Nephron progenitor cell (in vitro differentiated cells): ENCODE results near the gene CAMKMT.

ENCODE experiments used
- DNase-seq: peaks from one replicate; pipeline ENCODE4 v3.0.0; 2021
- H3K27ac Mint-ChIP-seq: 2 replicates; pipeline ENCODE4 v1.8.0; 2021; ENCODE audit warnings: mild to moderate bottlenecking, moderate library complexity, mixed read lengths
- H3K27me3 Mint-ChIP-seq: 2 replicates; pipeline ENCODE4 v1.8.0; 2021; ENCODE audit warnings: mild to moderate bottlenecking, low read depth, mixed read lengths; ENCODE audit not compliant: poor library complexity
- H3K36me3 Mint-ChIP-seq: 2 replicates; pipeline ENCODE4 v1.8.0; 2021; ENCODE audit warnings: low read depth, mixed read lengths
- H3K4me1 Mint-ChIP-seq: 2 replicates; pipeline ENCODE4 v1.8.0; 2021; ENCODE audit warnings: mixed read lengths
- H3K4me3 Mint-ChIP-seq: 2 replicates; pipeline ENCODE4 v1.8.0; 2021; ENCODE audit warnings: mild to moderate bottlenecking, moderate library complexity, mixed read lengths
- H3K9me3 Mint-ChIP-seq: 2 replicates; pipeline ENCODE4 v1.8.0; 2021; ENCODE audit warnings: mild to moderate bottlenecking, moderate library complexity, mixed read lengths
- TF ChIP-seq, protein P1 (sequence below): fragments of 200-600 bp; sonication (generic); IDR thresholded peaks from 2 replicates; pipeline ENCODE4 v1.5.0; 2021; ENCODE audit warnings: antibody characterized with exemption

The CAMKMT gene

GRCh38 chr2:44462934-44463849 is 101.4 kb downstream of the CAMKMT start:
- H3K4me1 Mint-ChIP-seq: no peaks in the 10 kb centered on the region
- peaks cover 4% of the 10 kb centered on the region for H3K27me3 Mint-ChIP-seq
- no peak for DNase-seq
- H3K27ac Mint-ChIP-seq: no peak overlapping the region
- TF ChIP-seq, protein P1, sequence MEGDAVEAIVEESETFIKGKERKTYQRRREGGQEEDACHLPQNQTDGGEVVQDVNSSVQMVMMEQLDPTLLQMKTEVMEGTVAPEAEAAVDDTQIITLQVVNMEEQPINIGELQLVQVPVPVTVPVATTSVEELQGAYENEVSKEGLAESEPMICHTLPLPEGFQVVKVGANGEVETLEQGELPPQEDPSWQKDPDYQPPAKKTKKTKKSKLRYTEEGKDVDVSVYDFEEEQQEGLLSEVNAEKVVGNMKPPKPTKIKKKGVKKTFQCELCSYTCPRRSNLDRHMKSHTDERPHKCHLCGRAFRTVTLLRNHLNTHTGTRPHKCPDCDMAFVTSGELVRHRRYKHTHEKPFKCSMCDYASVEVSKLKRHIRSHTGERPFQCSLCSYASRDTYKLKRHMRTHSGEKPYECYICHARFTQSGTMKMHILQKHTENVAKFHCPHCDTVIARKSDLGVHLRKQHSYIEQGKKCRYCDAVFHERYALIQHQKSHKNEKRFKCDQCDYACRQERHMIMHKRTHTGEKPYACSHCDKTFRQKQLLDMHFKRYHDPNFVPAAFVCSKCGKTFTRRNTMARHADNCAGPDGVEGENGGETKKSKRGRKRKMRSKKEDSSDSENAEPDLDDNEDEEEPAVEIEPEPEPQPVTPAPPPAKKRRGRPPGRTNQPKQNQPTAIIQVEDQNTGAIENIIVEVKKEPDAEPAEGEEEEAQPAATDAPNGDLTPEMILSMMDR: no peak
- peaks cover 50% of the 10 kb centered on the region for H3K9me3 Mint-ChIP-seq
- peaks cover 21% of the 10 kb centered on the region for H3K36me3 Mint-ChIP-seq
- no peak overlapping the region for H3K4me3 Mint-ChIP-seq

DNA sequence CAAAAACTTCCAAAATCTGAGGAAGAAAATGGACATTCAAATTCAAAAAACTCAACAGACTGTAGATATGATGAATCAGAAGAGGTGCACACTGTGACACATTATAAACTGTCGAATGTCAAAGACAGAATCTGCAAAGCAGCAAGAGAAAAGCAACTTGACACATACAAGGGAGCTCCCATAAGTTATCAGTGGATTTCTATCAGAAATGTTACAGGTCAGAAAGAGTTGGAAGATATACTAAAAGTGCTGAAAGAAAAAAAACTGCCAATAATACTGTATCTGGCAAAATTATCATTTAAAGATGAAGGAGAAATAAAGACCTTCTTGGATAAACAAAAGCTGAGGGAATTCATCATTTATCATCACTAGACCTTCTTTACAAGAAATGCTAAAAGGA is 102.7 kb downstream of the CAMKMT start:
- peaks cover 4% of the 10 kb centered on the region for H3K27me3 Mint-ChIP-seq
- no peak overlapping the region for H3K4me3 Mint-ChIP-seq
- H3K27ac Mint-ChIP-seq: no peak overlapping the region
- no peaks in the 10 kb centered on the region for H3K4me1 Mint-ChIP-seq
- H3K9me3 Mint-ChIP-seq: peaks cover 50% of the 10 kb centered on the region
- H3K36me3 Mint-ChIP-seq: peaks cover 21% of the 10 kb centered on the region
- TF ChIP-seq, protein P1: no peak
- DNase-seq: no peak

- DNase-seq: no peak
- H3K27ac Mint-ChIP-seq: no peak overlapping the region
- TF ChIP-seq, protein P1: no peak
- peaks cover 7% of the 10 kb centered on the region for H3K27me3 Mint-ChIP-seq
- H3K4me3 Mint-ChIP-seq: no peak overlapping the region
- no peaks in the 10 kb centered on the region for H3K4me1 Mint-ChIP-seq
- H3K9me3 Mint-ChIP-seq: peaks cover 28% of the 10 kb centered on the region
- peaks cover 7% of the 10 kb centered on the region for H3K36me3 Mint-ChIP-seq
Measured at GRCh38 chr2:44470151-44470550, 108.4 kb downstream of the CAMKMT start.

GRCh38 chr2:44477657-44478414 is 116.1 kb downstream of the CAMKMT start:
- H3K36me3 Mint-ChIP-seq: no peaks in the 10 kb centered on the region
- H3K9me3 Mint-ChIP-seq: no peaks in the 10 kb centered on the region
- no peak overlapping the region for H3K27ac Mint-ChIP-seq
- no peak for DNase-seq
- no peak overlapping the region for H3K4me3 Mint-ChIP-seq
- no peaks in the 10 kb centered on the region for H3K4me1 Mint-ChIP-seq
- no peaks in the 10 kb centered on the region for H3K27me3 Mint-ChIP-seq
- TF ChIP-seq, protein P1: no peak

- Mint-ChIP-seq H3K9me3 (no peaks in the 10 kb centered on the region), H3K4me3 (no peak overlapping the region), H3K4me1 (no peaks in the 10 kb centered on the region), H3K27ac (no peak overlapping the region), H3K36me3 (no peaks in the 10 kb centered on the region), H3K27me3 (no peaks in the 10 kb centered on the region)
- TF ChIP-seq, protein P1: peak; percentile 96
- peak; percentile 30 for DNase-seq
Measured at GRCh38 chr2:44479127-44479887, 117.6 kb downstream of the CAMKMT start.
